NCI-H2029 treated with DMSO at 0.1 percent for 48 hours (cell line): ENCODE measurements around the gene DOC2A.
"Not testable (repeated sequence)": the region's sequence is repeated elsewhere in the genome, so short reads cannot be mapped to it uniquely, and the experiment has no call there.

Experiments used
- DNase-seq: peaks from one replicate; lab custom pipeline; 2025; lab: John Stamatoyannopoulos, UW

The DOC2A gene

GRCh38 chr16:30010844-30011713, at the start of gene DOC2A:
TSS of gene DOC2A (minus strand) at chr16:30011027. CDS start at chr16:30010222, 805 bp downstream.
- no peak for DNase-seq

- DNase-seq: no peak
These were observed 49.5 kb upstream of the DOC2A start for GRCh38 chr16:30060346-30060745.

GRCh38 chr16:30054959-30055553, 44.2 kb upstream of the DOC2A start:
- DNase-seq: no peak

GRCh38 chr16:30054451-30054850, 43.6 kb upstream of the DOC2A start:
- DNase-seq: no peak

- DNase-seq: no peak
These were observed 42.7 kb upstream of the DOC2A start for GRCh38 chr16:30053376-30054015.

- DNase-seq: peak; percentile 69
These were observed 42.0 kb upstream of the DOC2A start for GRCh38 chr16:30052671-30053372.

- DNase-seq: no peak
These were observed 40.7 kb upstream of the DOC2A start for GRCh38 chr16:30051518-30051917.

- no peak for DNase-seq
These were observed 39.0 kb upstream of the DOC2A start for GRCh38 chr16:30049871-30050270.

- DNase-seq: no peak
These were observed 35.8 kb upstream of the DOC2A start for GRCh38 chr16:30046588-30046987.

- DNase-seq: no peak
These were observed 35.4 kb upstream of the DOC2A start for GRCh38 chr16:30046178-30046577.

GRCh38 chr16:30041841-30042240, 31.0 kb upstream of the DOC2A start:
- no peak for DNase-seq

GRCh38 chr16:30040690-30041089, 29.9 kb upstream of the DOC2A start:
- not testable (repeated sequence) for DNase-seq

GRCh38 chr16:30040221-30040620, 29.4 kb upstream of the DOC2A start:
- no peak for DNase-seq

GRCh38 chr16:30033270-30033669, 22.4 kb upstream of the DOC2A start:
- no peak for DNase-seq

- DNase-seq: peak; percentile 48
These were observed 21.4 kb upstream of the DOC2A start for GRCh38 chr16:30032083-30032819.

- no peak for DNase-seq
These were observed 20.7 kb upstream of the DOC2A start for GRCh38 chr16:30031477-30031918.

GRCh38 chr16:30030841-30031413, 20.1 kb upstream of the DOC2A start, which contains the start of gene TLCD3B:
TSS of gene TLCD3B (minus strand) at chr16:30031271. CDS start at chr16:30030527, 744 bp downstream.
- no peak for DNase-seq

- no peak for DNase-seq
These were observed 19.3 kb upstream of the DOC2A start for GRCh38 chr16:30030011-30030685.

GRCh38 chr16:30028438-30029076, 17.7 kb upstream of the DOC2A start:
- no peak for DNase-seq
